Hepatocyte (in vitro differentiated cells): ENCODE results near the gene BCAP31. TPM values are rescaled to one million over a fixed set of nuclear protein-coding genes. Genes with fewer than 3 reads are reported as not detected.

Experiments
- DNase-seq: peaks from one replicate; pipeline ENCODE4 v3.0.0-alpha.2; 2016; ENCODE audit warnings: low spot score
- H2AFZ ChIP-seq: fragments of 200-600 bp; sonication (generic); 2 replicates; pipeline ENCODE4 v1.6.0; 2016; ENCODE audit warnings: antibody characterized with exemption, mild to moderate bottlenecking
- H3K27ac ChIP-seq: fragments of 200-600 bp; sonication (generic); 2 replicates; pipeline ENCODE4 v1.5.1; 2016; ENCODE audit warnings: mild to moderate bottlenecking
- H3K27me3 ChIP-seq: fragments of 200-600 bp; sonication (generic); 2 replicates; pipeline ENCODE4 v1.6.1; 2016
- H3K36me3 ChIP-seq: fragments of 200-600 bp; sonication (generic); replicated peaks from 2 replicates; pipeline ENCODE4 v1.5.1; 2016; ENCODE audit warnings: low read depth; ENCODE audit not compliant: insufficient read depth
- H3K4me1 ChIP-seq: fragments of 200-600 bp; sonication (generic); 2 replicates; pipeline ENCODE4 v1.5.1; 2016; ENCODE audit warnings: mild to moderate bottlenecking, moderate library complexity; ENCODE audit not compliant: insufficient read depth
- H3K4me2 ChIP-seq: fragments of 200-600 bp; sonication (generic); 2 replicates; pipeline ENCODE4 v1.6.0; 2016
- H3K4me3 ChIP-seq: fragments of 200-600 bp; sonication (generic); 2 replicates; pipeline ENCODE4 v1.5.1; 2016; ENCODE audit warnings: mild to moderate bottlenecking
- H3K79me2 ChIP-seq: fragments of 200-600 bp; sonication (generic); 2 replicates; pipeline ENCODE4 v1.6.0; 2017; ENCODE audit warnings: mild to moderate bottlenecking
- H3K9me2 ChIP-seq: fragments of 200-600 bp; sonication (generic); replicated peaks from 2 replicates; pipeline ENCODE4 v1.6.0; 2017; ENCODE audit warnings: mild to moderate bottlenecking; ENCODE audit not compliant: insufficient read depth
- H3K9me3 ChIP-seq: fragments of 200-600 bp; sonication (generic); 2 replicates; pipeline ENCODE4 v1.5.1; 2016; ENCODE audit warnings: low read depth, mild to moderate bottlenecking
- H4K20me1 ChIP-seq: fragments of 200-600 bp; sonication (generic); 2 replicates; pipeline ENCODE4 v1.6.0; 2016; ENCODE audit warnings: mild to moderate bottlenecking; ENCODE audit not compliant: insufficient read depth, poor library complexity, severe bottlenecking
- CTCF ChIP-seq: fragments of 200-600 bp; sonication (generic); IDR thresholded peaks from 2 replicates; pipeline ENCODE4 v1.5.1; 2016; ENCODE audit warnings: antibody characterized with exemption, mild to moderate bottlenecking; ENCODE audit not compliant: poor library complexity
- EZH2 ChIP-seq: fragments of 200-600 bp; sonication (generic); IDR thresholded peaks from 2 replicates; pipeline ENCODE4 v1.6.1; 2016; ENCODE audit warnings: antibody characterized with exemption, mild to moderate bottlenecking, borderline replicate concordance
- EZH2phosphoT487 ChIP-seq: fragments of 200-600 bp; sonication (generic); IDR thresholded peaks from one replicate; pipeline ENCODE4 v1.6.1; 2018; ENCODE audit warnings: antibody characterized with exemption, mild to moderate bottlenecking, low read depth, moderate library complexity; ENCODE audit not compliant: unreplicated experiment, severe bottlenecking
- WGBS: methylation state at CpG from one replicate; pipeline ENCODE4 v1.1.6; 2016; ENCODE audit warnings: low lambda C conversion rate; ENCODE audit errors: missing lambda C conversion rate; 5-methylcytosine and 5-hydroxymethylcytosine counted together
- polyA plus RNA-seq: library from polyadenylated mRNA; unstranded; fragments of >200 nt; fragmentation: Nextera tagmentation; extraction: Ambion mirVana; gene quantifications from 2 replicates; pipeline ENCODE4 v1.2.1, GENCODE V29; 2016
- total RNA-seq: library from RNA; depleted of rRNA; stranded (reverse); fragments of >200 nt; gene quantifications from 2 replicates; pipeline ENCODE4 v1.2.3, GENCODE V29; 2014

Gene BCAP31
- total and polyA plus RNA-seq, 2 experiments from 2014 or later: 146 to 351 TPM

GRCh38 chrX:153771415-153772315, 47.5 kb upstream of the BCAP31 start:
- TF ChIP-seq EZH2phosphoT487 (no peak), EZH2 (no peak), CTCF (no peak)
- no peak overlapping the region for H3K4me3 ChIP-seq
- no peaks in the 10 kb centered on the region for H4K20me1 ChIP-seq
- DNase-seq: no peak
- no peaks in the 10 kb centered on the region for H3K9me2 ChIP-seq
- H3K36me3 ChIP-seq: no peaks in the 10 kb centered on the region
- H3K4me2 ChIP-seq: no peak overlapping the region
- no peaks in the 10 kb centered on the region for H3K79me2 ChIP-seq
- no peak overlapping the region for H3K27ac ChIP-seq
- H3K4me1 ChIP-seq: no peaks in the 10 kb centered on the region
- H2AFZ ChIP-seq: no peak overlapping the region
- WGBS: 81% methylated on average over 33 of the region's 37 CpGs
- H3K27me3 ChIP-seq: no peaks in the 10 kb centered on the region
- H3K9me3 ChIP-seq: no peaks in the 10 kb centered on the region

- H3K9me2 ChIP-seq: no peaks in the 10 kb centered on the region
- H3K36me3 ChIP-seq: no peaks in the 10 kb centered on the region
- no peak overlapping the region for H3K4me3 ChIP-seq
- 89% methylated on average over 18 of the region's 18 CpGs for WGBS
- H3K4me1 ChIP-seq: peaks cover 4% of the 10 kb centered on the region
- no peaks in the 10 kb centered on the region for H4K20me1 ChIP-seq
- H3K79me2 ChIP-seq: no peaks in the 10 kb centered on the region
- H3K27ac ChIP-seq: no peak overlapping the region
- TF ChIP-seq CTCF: no peak
- H3K27me3 ChIP-seq: no peaks in the 10 kb centered on the region
- no peak for DNase-seq
- no peaks in the 10 kb centered on the region for H3K9me3 ChIP-seq
- H3K4me2 ChIP-seq: no peak overlapping the region
- H2AFZ ChIP-seq: no peak overlapping the region
Observed at GRCh38 chrX:153770601-153771414, 46.6 kb upstream of the BCAP31 start.

- Histone ChIP-seq H3K9me3 (no peaks in the 10 kb centered on the region), H3K36me3 (no peaks in the 10 kb centered on the region), H4K20me1 (no peaks in the 10 kb centered on the region), H3K79me2 (no peaks in the 10 kb centered on the region), H2AFZ (no peak overlapping the region), H3K9me2 (no peaks in the 10 kb centered on the region), H3K27me3 (no peaks in the 10 kb centered on the region), H3K4me2 (no peak overlapping the region), H3K4me1 (peaks cover 5% of the 10 kb centered on the region), H3K4me3 (no peak overlapping the region), H3K27ac (no peak overlapping the region)
- no peak for TF ChIP-seq CTCF
- TF ChIP-seq EZH2phosphoT487: no peak
- TF ChIP-seq EZH2: no peak
- no peak for DNase-seq
- WGBS: 88% methylated on average over 25 of the region's 25 CpGs
Observed at GRCh38 chrX:153769865-153770600, 45.8 kb upstream of the BCAP31 start.
